HEK293 (cell line): ENCODE measurements around the gene SEMA4C.

Experiments
- CTCF ChIA-PET: fragments of 350-600 bp; formaldehyde crosslinking; extraction: SDS; loops from one replicate; lab custom pipeline; 2021; ENCODE audit warnings: antibody characterized with exemption; lab: Yijun Ruan, JAX
- POLR2A ChIA-PET: fragments of 300-600 bp; formaldehyde crosslinking; extraction: SDS; loops from one replicate; lab custom pipeline; 2020; ENCODE audit warnings: antibody characterized with exemption, inconsistent platforms; lab: Yijun Ruan, JAX
- H3K27ac ChIP-seq: fragments of 200-500 bp; sonication (Bioruptor generic); 2 replicates; pipeline ENCODE4 v1.5.1; 2014; ENCODE audit warnings: low read depth, low read length, control low read depth, inconsistent platforms; ENCODE audit errors: extremely low read depth
- H3K36me3 ChIP-seq, 2 experiments: fragments of 200-500 bp in 1 of 2; sonication (Bioruptor generic) in 1 of 2; 1 replicate in 1 of 2; 2 replicates in 1 of 2; pipeline ENCODE4 v1.5.1; 2014 to 2017; ENCODE audit warnings: inconsistent platforms in 2 of 2, low read length in 2 of 2; ENCODE audit not compliant: control insufficient read depth in 2 of 2, insufficient read depth in 1 of 2
- H3K4me1 ChIP-seq: fragments of 200-500 bp; sonication (Bioruptor generic); 2 replicates; pipeline ENCODE4 v1.5.1; 2014; ENCODE audit warnings: mild to moderate bottlenecking, low read length, inconsistent platforms; ENCODE audit not compliant: control insufficient read depth, insufficient read depth
- H3K4me3 ChIP-seq: 2 replicates; pipeline ENCODE4 v1.5.1; 2011; ENCODE audit warnings: low read depth, mild to moderate bottlenecking, control low read depth, low read length, moderate library complexity
- H3K9me3 ChIP-seq: fragments of 200-500 bp; sonication (Bioruptor generic); 2 replicates; pipeline ENCODE4 v1.5.1; 2014; ENCODE audit warnings: low read depth, low read length, inconsistent platforms; ENCODE audit not compliant: control insufficient read depth, insufficient read depth
- IKZF3 ChIP-seq: fragments of 450-650 bp; IDR thresholded peaks from 2 replicates; pipeline ENCODE4 v1.5.0; 2018; ENCODE audit warnings: missing biosample characterization, mild to moderate bottlenecking, missing genetic modification characterization, moderate library complexity
- KLF1 ChIP-seq: fragments of 450-650 bp; formaldehyde crosslinking; IDR thresholded peaks from 2 replicates; pipeline ENCODE4 v1.5.1; 2016; ENCODE audit warnings: missing biosample characterization, missing genetic modification characterization
- KLF10 ChIP-seq: fragments of 450-650 bp; IDR thresholded peaks from 2 replicates; pipeline ENCODE4 v1.5.1; 2018; ENCODE audit warnings: missing biosample characterization, mild to moderate bottlenecking, missing genetic modification characterization
- OVOL3 ChIP-seq: fragments of 450-650 bp; formaldehyde crosslinking; IDR thresholded peaks from 2 replicates; pipeline ENCODE4 v1.5.1; 2016; ENCODE audit warnings: missing biosample characterization, missing genetic modification characterization
- SCRT1 ChIP-seq: fragments of 450-650 bp; formaldehyde crosslinking; IDR thresholded peaks from 2 replicates; pipeline ENCODE4 v1.5.1; 2016; ENCODE audit warnings: missing biosample characterization, missing genetic modification characterization, borderline replicate concordance
- SCRT2 ChIP-seq: fragments of 450-650 bp; formaldehyde crosslinking; IDR thresholded peaks from 2 replicates; pipeline ENCODE4 v1.5.1; 2016; ENCODE audit warnings: missing biosample characterization, missing genetic modification characterization
- ZFP3 ChIP-seq: fragments of 450-650 bp; formaldehyde crosslinking; IDR thresholded peaks from 2 replicates; pipeline ENCODE4 v1.5.1; 2016; ENCODE audit warnings: low read depth, missing biosample characterization, missing genetic modification characterization
- ZNF138 ChIP-seq: fragments of 450-650 bp; formaldehyde crosslinking; IDR thresholded peaks from 2 replicates; pipeline ENCODE4 v1.5.1; 2016; ENCODE audit warnings: missing biosample characterization, missing genetic modification characterization, borderline replicate concordance
- ZNF155 ChIP-seq: fragments of 450-650 bp; formaldehyde crosslinking; IDR thresholded peaks from 2 replicates; pipeline ENCODE4 v1.5.1; 2016; ENCODE audit warnings: missing biosample characterization, missing genetic modification characterization
- ZNF157 ChIP-seq: fragments of 450-650 bp; formaldehyde crosslinking; IDR thresholded peaks from 2 replicates; pipeline ENCODE4 v1.5.1; 2016; ENCODE audit warnings: missing biosample characterization, missing genetic modification characterization
- ZNF2 ChIP-seq: fragments of 450-650 bp; formaldehyde crosslinking; IDR thresholded peaks from 2 replicates; pipeline ENCODE4 v1.5.1; 2016; ENCODE audit warnings: missing biosample characterization, missing genetic modification characterization
- ZNF24 ChIP-seq: fragments of 450-650 bp; formaldehyde crosslinking; IDR thresholded peaks from 2 replicates; pipeline ENCODE4 v1.5.1; 2016; ENCODE audit warnings: missing biosample characterization, missing genetic modification characterization
- ZNF311 ChIP-seq: fragments of 450-650 bp; formaldehyde crosslinking; IDR thresholded peaks from 2 replicates; pipeline ENCODE4 v1.5.1; 2017; ENCODE audit warnings: missing biosample characterization, missing genetic modification characterization, borderline replicate concordance
- ZNF335 ChIP-seq: fragments of 450-650 bp; formaldehyde crosslinking; conservative IDR thresholded peaks from 2 replicates; pipeline ENCODE4 v1.5.1; 2016; ENCODE audit warnings: missing biosample characterization, missing genetic modification characterization
- ZNF416 ChIP-seq: fragments of 450-650 bp; formaldehyde crosslinking; IDR thresholded peaks from 2 replicates; pipeline ENCODE4 v1.5.1; 2016; ENCODE audit warnings: missing biosample characterization, missing genetic modification characterization
- ZNF514 ChIP-seq: fragments of 450-650 bp; formaldehyde crosslinking; IDR thresholded peaks from 2 replicates; pipeline ENCODE4 v1.5.1; 2016; ENCODE audit warnings: missing biosample characterization, missing genetic modification characterization
- ZNF664 ChIP-seq: fragments of 450-650 bp; formaldehyde crosslinking; IDR thresholded peaks from 2 replicates; pipeline ENCODE4 v1.5.1; 2016; ENCODE audit warnings: missing biosample characterization, missing genetic modification characterization
- TF ChIP-seq, protein P1 (sequence below): fragments of 450-650 bp; formaldehyde crosslinking; IDR thresholded peaks from 2 replicates; pipeline ENCODE4 v1.5.1; 2016; ENCODE audit warnings: missing biosample characterization, missing genetic modification characterization
- TF ChIP-seq, protein P2 (sequence below): fragments of 450-650 bp; formaldehyde crosslinking; IDR thresholded peaks from 2 replicates; pipeline ENCODE4 v1.5.1; 2016; ENCODE audit warnings: missing biosample characterization, missing genetic modification characterization
- TF ChIP-seq, protein P3 (sequence below): IDR thresholded peaks from 2 replicates; pipeline ENCODE4 v1.6.1; 2011; ENCODE audit warnings: mild to moderate bottlenecking, low read depth, low read length, borderline replicate concordance
- TF ChIP-seq, protein P4 (sequence below): sonication (generic); formaldehyde crosslinking; IDR thresholded peaks from 2 replicates; pipeline ENCODE4 v1.8.1; 2022; ENCODE audit warnings: mild to moderate bottlenecking, moderate library complexity, missing genetic modification reagents
- TF ChIP-seq, protein P5 (sequence below): fragments of 450-650 bp; formaldehyde crosslinking; IDR thresholded peaks from 2 replicates; pipeline ENCODE4 v1.5.1; 2016; ENCODE audit warnings: missing biosample characterization, missing genetic modification characterization

SEMA4C gene

DNA sequence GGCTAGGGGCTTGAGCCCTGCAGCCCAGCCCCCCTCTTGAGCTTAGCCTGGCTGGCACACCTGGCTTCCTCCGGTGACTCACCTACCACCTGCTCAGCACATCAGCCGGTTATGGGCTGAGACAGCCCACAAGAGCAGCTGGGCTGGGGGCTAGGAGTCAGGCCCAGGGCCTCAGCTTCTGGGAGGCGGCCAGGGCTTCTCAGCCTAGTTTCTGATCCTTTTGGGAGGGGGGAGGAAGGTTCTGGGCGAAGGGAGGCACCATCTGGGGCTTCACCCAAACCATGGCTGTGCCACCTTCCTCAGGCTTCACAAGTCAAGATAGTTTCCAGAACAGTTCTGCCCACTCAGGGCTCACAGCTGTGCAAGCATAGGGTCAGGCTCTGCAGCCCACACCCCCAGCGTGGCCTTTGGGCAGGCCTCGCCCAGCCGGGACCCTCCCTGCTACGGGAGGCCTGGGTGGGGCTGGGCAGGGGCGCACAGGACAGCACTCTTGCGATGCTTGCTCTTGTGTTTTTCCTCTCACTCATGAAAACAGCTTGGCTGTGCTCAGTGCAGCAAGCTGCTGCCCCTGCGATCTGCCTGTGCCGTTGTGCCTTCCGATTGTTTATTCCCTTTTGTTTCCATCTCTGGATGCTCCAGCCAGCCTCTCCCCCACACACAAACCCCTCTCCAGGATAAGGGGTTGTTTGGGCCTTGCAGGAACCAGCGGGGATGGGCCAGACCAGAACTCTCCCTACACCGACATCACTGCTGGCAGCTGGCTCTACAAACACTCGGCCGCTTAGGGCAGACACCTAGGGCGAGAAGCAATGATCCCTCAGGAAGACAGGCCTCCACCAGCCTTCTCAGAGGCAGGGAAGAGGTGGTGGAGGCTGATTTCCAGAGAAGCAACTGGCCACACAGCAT, 26.1 kb upstream of the SEMA4C start:
- Histone ChIP-seq H3K36me3 (no peaks in the 10 kb centered on the region), H3K4me3 (no peak overlapping the region), H3K9me3 (no peaks in the 10 kb centered on the region), H3K4me1 (no peaks in the 10 kb centered on the region), H3K27ac (no peak overlapping the region)
- ChIA-PET CTCF (interaction anchor here (1.1 kb wide), 1 partner anchor 38 kb away, joined by 3 read pairs; the partner anchor contains the start of gene ANKRD39), POLR2A (no interaction called here)
- TF ChIP-seq, protein P1, sequence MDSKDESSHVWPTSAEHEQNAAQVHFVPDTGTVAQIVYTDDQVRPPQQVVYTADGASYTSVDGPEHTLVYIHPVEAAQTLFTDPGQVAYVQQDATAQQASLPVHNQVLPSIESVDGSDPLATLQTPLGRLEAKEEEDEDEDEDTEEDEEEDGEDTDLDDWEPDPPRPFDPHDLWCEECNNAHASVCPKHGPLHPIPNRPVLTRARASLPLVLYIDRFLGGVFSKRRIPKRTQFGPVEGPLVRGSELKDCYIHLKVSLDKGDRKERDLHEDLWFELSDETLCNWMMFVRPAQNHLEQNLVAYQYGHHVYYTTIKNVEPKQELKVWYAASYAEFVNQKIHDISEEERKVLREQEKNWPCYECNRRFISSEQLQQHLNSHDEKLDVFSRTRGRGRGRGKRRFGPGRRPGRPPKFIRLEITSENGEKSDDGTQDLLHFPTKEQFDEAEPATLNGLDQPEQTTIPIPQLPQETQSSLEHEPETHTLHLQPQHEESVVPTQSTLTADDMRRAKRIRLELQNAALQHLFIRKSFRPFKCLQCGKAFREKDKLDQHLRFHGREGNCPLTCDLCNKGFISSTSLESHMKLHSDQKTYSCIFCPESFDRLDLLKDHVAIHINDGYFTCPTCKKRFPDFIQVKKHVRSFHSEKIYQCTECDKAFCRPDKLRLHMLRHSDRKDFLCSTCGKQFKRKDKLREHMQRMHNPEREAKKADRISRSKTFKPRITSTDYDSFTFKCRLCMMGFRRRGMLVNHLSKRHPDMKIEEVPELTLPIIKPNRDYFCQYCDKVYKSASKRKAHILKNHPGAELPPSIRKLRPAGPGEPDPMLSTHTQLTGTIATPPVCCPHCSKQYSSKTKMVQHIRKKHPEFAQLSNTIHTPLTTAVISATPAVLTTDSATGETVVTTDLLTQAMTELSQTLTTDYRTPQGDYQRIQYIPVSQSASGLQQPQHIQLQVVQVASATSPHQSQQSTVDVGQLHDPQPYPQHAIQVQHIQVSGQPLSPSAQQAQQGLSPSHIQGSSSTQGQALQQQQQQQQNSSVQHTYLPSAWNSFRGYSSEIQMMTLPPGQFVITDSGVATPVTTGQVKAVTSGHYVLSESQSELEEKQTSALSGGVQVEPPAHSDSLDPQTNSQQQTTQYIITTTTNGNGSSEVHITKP (tag by site-specific recombination) = peak; percentile 33; the same call in 1 of the 2 replicates
- TF ChIP-seq SCRT2 (tag by site-specific recombination) (no peak), KLF1 (tag by site-specific recombination) (peak; percentile 67), ZNF157 (tag by site-specific recombination) (no peak), ZNF514 (tag by site-specific recombination) (no peak), ZNF416 (tag by site-specific recombination) (no peak), ZFP3 (tag by site-specific recombination) (no peak), ZNF24 (tag by site-specific recombination) (no peak), ZNF335 (no peak), KLF10 (no peak)
- TF ChIP-seq, protein P2, sequence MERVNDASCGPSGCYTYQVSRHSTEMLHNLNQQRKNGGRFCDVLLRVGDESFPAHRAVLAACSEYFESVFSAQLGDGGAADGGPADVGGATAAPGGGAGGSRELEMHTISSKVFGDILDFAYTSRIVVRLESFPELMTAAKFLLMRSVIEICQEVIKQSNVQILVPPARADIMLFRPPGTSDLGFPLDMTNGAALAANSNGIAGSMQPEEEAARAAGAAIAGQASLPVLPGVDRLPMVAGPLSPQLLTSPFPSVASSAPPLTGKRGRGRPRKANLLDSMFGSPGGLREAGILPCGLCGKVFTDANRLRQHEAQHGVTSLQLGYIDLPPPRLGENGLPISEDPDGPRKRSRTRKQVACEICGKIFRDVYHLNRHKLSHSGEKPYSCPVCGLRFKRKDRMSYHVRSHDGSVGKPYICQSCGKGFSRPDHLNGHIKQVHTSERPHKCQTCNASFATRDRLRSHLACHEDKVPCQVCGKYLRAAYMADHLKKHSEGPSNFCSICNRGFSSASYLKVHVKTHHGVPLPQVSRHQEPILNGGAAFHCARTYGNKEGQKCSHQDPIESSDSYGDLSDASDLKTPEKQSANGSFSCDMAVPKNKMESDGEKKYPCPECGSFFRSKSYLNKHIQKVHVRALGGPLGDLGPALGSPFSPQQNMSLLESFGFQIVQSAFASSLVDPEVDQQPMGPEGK = no peak

DNA sequence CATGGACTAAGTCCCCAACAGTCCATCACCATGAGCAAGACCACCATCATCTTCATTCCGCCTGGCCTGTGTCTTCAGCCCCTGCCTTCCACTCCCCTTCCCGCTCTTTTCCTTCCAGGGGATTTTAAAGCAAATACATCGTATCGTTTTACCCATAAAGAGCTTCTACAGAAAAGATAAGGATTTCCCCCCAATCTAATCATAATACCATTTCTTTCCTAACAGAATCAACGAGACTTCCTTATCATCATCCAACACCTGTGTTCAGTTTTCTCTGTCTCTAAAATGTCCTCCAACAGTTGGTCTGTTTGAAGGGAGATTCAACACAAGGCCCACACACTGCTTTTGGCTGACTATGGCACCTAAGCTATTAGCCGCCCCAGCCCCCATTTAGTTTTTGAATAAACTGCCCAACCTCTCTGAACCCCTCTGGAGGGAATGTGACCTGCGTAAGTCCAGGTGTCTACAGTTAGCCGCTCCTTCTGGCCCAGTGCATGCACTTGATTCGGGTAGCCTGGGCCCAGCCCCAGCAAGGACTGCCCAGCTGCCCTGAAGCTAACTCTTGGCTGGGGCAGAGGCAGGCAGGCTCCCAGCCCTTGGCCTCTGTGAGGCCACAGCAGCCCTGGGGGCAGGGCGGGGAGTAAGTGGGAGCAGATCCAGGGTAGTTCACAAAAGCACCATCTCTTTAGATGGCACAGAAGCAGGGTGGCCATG, 25.3 kb upstream of the SEMA4C start:
- H3K36me3 ChIP-seq = no peaks in the 10 kb centered on the region
- no peak overlapping the region for H3K27ac ChIP-seq
- POLR2A ChIA-PET = no interaction called here
- CTCF ChIA-PET = interaction anchor here (0.7 to 1.1 kb wide), 2 partner anchors 27 to 37 kb away, joined by 3 read pairs; partner anchors contain the start of gene ANKRD39
- no peaks in the 10 kb centered on the region for H3K4me1 ChIP-seq
- no peaks in the 10 kb centered on the region for H3K9me3 ChIP-seq
- TF ChIP-seq, protein P3, sequence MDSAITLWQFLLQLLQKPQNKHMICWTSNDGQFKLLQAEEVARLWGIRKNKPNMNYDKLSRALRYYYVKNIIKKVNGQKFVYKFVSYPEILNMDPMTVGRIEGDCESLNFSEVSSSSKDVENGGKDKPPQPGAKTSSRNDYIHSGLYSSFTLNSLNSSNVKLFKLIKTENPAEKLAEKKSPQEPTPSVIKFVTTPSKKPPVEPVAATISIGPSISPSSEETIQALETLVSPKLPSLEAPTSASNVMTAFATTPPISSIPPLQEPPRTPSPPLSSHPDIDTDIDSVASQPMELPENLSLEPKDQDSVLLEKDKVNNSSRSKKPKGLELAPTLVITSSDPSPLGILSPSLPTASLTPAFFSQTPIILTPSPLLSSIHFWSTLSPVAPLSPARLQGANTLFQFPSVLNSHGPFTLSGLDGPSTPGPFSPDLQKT = no peak
- TF ChIP-seq SCRT1 (tag by site-specific recombination) (no peak), OVOL3 (tag by site-specific recombination) (no peak), ZNF664 (tag by site-specific recombination) (no peak), ZNF155 (no peak), IKZF3 (no peak), ZNF2 (tag by site-specific recombination) (no peak), ZNF138 (tag by site-specific recombination) (no peak), ZNF311 (no peak)
- TF ChIP-seq, protein P4, sequence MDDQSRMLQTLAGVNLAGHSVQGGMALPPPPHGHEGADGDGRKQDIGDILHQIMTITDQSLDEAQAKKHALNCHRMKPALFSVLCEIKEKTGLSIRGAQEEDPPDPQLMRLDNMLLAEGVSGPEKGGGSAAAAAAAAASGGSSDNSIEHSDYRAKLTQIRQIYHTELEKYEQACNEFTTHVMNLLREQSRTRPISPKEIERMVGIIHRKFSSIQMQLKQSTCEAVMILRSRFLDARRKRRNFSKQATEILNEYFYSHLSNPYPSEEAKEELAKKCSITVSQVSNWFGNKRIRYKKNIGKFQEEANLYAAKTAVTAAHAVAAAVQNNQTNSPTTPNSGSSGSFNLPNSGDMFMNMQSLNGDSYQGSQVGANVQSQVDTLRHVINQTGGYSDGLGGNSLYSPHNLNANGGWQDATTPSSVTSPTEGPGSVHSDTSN (CRISPR knock-in tag) = no peak
- TF ChIP-seq, protein P5, sequence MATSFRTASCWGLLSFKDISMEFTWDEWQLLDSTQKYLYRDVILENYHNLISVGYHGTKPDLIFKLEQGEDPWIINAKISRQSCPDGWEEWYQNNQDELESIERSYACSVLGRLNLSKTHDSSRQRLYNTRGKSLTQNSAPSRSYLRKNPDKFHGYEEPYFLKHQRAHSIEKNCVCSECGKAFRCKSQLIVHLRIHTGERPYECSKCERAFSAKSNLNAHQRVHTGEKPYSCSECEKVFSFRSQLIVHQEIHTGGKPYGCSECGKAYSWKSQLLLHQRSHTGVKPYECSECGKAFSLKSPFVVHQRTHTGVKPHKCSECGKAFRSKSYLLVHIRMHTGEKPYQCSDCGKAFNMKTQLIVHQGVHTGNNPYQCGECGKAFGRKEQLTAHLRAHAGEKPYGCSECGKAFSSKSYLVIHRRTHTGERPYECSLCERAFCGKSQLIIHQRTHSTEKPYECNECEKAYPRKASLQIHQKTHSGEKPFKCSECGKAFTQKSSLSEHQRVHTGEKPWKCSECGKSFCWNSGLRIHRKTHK (tag by site-specific recombination) = no peak
- no peak overlapping the region for H3K4me3 ChIP-seq
